Mononuclear cell (primary cell): ENCODE measurements around the gene MIEF1. TPM values are rescaled to one million over a fixed set of nuclear protein-coding genes. Genes with fewer than 3 reads are reported as not detected.

Experiments used
- H3K27me3 ChIP-seq: 2 replicates; pipeline ENCODE4 v1.6.0; 2011; ENCODE audit warnings: low read length, control low read depth; ENCODE audit not compliant: insufficient read depth
- H3K4me1 ChIP-seq: 2 replicates; pipeline ENCODE4 v1.5.1; 2011; ENCODE audit warnings: mild to moderate bottlenecking, low read length, control low read depth; ENCODE audit not compliant: insufficient read depth
- H3K4me3 ChIP-seq: 2 replicates; pipeline ENCODE4 v1.5.1; 2011; ENCODE audit warnings: mild to moderate bottlenecking, low read length, moderate library complexity
- H3K9me3 ChIP-seq: 2 replicates; pipeline ENCODE4 v1.5.1; 2011; ENCODE audit warnings: low read depth, mild to moderate bottlenecking, control low read depth, low read length
- total RNA-seq: library from RNA; depleted of rRNA; stranded (reverse); fragments of >200 nt; gene quantifications from one replicate; pipeline ENCODE4 v1.2.3, GENCODE V29; 2012

The MIEF1 gene
- 26.4 TPM for total RNA-seq

- peak within 1 kb of the TSS; percentile 79 for H3K4me3 ChIP-seq
- no peaks in the 10 kb centered on the region for H3K9me3 ChIP-seq
These were observed at the start of gene MIEF1 for GRCh38 chr22:39502109-39502788. Gene MIEF1, plus strand, starts transcription at chr22:39502290. Its CDS starts 9,005 bp downstream, at chr22:39511295.

GRCh38 chr22:39452740-39453040 lies 49.4 kb upstream of the MIEF1 start:
- H3K4me1 ChIP-seq = peaks cover 32% of the 10 kb centered on the region
- H3K27me3 ChIP-seq = peaks cover 6% of the 10 kb centered on the region
- no peak overlapping the region for H3K4me3 ChIP-seq
- no peaks in the 10 kb centered on the region for H3K9me3 ChIP-seq

More at GRCh38 chr22:39502109-39502788, at the start of gene MIEF1:
- peaks cover 33% of the 10 kb centered on the region for H3K4me1 ChIP-seq
- no peaks in the 10 kb centered on the region for H3K27me3 ChIP-seq

GRCh38 chr22:39453765-39454378 lies 48.2 kb upstream of the MIEF1 start:
- H3K9me3 ChIP-seq = no peaks in the 10 kb centered on the region
- no peak overlapping the region for H3K4me3 ChIP-seq
- peaks cover 15% of the 10 kb centered on the region for H3K27me3 ChIP-seq
- peaks cover 29% of the 10 kb centered on the region for H3K4me1 ChIP-seq

- no peak overlapping the region for H3K4me3 ChIP-seq
- H3K27me3 ChIP-seq = peaks cover 15% of the 10 kb centered on the region
- H3K9me3 ChIP-seq = no peaks in the 10 kb centered on the region
- peaks cover 24% of the 10 kb centered on the region for H3K4me1 ChIP-seq
These were observed 47.7 kb upstream of the MIEF1 start for GRCh38 chr22:39454385-39454871.

- Histone ChIP-seq H3K4me1 (peaks cover 14% of the 10 kb centered on the region), H3K27me3 (peaks cover 15% of the 10 kb centered on the region), H3K4me3 (no peak within 1 kb of the TSS), H3K9me3 (no peaks in the 10 kb centered on the region)
These were observed 45.4 kb upstream of the MIEF1 start, which contains the start of gene MGAT3 for GRCh38 chr22:39456522-39457197. Gene MGAT3, plus strand, starts transcription at chr22:39457012. Its CDS starts 30,336 bp downstream, at chr22:39487348.

GRCh38 chr22:39457198-39457555 lies 44.9 kb upstream of the MIEF1 start:
- H3K27me3 ChIP-seq = peaks cover 15% of the 10 kb centered on the region
- H3K9me3 ChIP-seq = no peaks in the 10 kb centered on the region
- H3K4me1 ChIP-seq = peaks cover 14% of the 10 kb centered on the region
- H3K4me3 ChIP-seq = no peak overlapping the region

GRCh38 chr22:39457556-39458443 lies 44.3 kb upstream of the MIEF1 start:
- Histone ChIP-seq H3K4me1 (peaks cover 19% of the 10 kb centered on the region), H3K9me3 (no peaks in the 10 kb centered on the region), H3K4me3 (no peak overlapping the region), H3K27me3 (peaks cover 15% of the 10 kb centered on the region)

- H3K27me3 ChIP-seq = peaks cover 15% of the 10 kb centered on the region
These were observed 43.5 kb upstream of the MIEF1 start for GRCh38 chr22:39458444-39459083.

GRCh38 chr22:39459681-39460080 lies 42.4 kb upstream of the MIEF1 start:
- peaks cover 15% of the 10 kb centered on the region for H3K27me3 ChIP-seq
- no peak overlapping the region for H3K4me3 ChIP-seq
- peaks cover 29% of the 10 kb centered on the region for H3K4me1 ChIP-seq
- no peaks in the 10 kb centered on the region for H3K9me3 ChIP-seq

More at GRCh38 chr22:39458444-39459083, 43.5 kb upstream of the MIEF1 start:
- H3K9me3 ChIP-seq = no peaks in the 10 kb centered on the region
- H3K4me3 ChIP-seq = no peak overlapping the region
- H3K4me1 ChIP-seq = peaks cover 25% of the 10 kb centered on the region

- H3K4me1 ChIP-seq = peaks cover 29% of the 10 kb centered on the region
- no peaks in the 10 kb centered on the region for H3K9me3 ChIP-seq
- H3K4me3 ChIP-seq = no peak overlapping the region
- peaks cover 9% of the 10 kb centered on the region for H3K27me3 ChIP-seq
These were observed 39.5 kb upstream of the MIEF1 start for GRCh38 chr22:39462443-39463221.

GRCh38 chr22:39463277-39463676 lies 38.8 kb upstream of the MIEF1 start:
- H3K4me3 ChIP-seq = no peak overlapping the region
- H3K27me3 ChIP-seq = peaks cover 6% of the 10 kb centered on the region
- H3K4me1 ChIP-seq = peaks cover 24% of the 10 kb centered on the region

GRCh38 chr22:39463931-39464390 lies 38.1 kb upstream of the MIEF1 start:
- H3K9me3 ChIP-seq = no peaks in the 10 kb centered on the region
- H3K4me3 ChIP-seq = no peak overlapping the region
- H3K27me3 ChIP-seq = no peaks in the 10 kb centered on the region
- peaks cover 20% of the 10 kb centered on the region for H3K4me1 ChIP-seq

More at GRCh38 chr22:39463277-39463676, 38.8 kb upstream of the MIEF1 start:
- H3K9me3 ChIP-seq = no peaks in the 10 kb centered on the region

GRCh38 chr22:39466228-39467006 lies 35.7 kb upstream of the MIEF1 start:
- no peak overlapping the region for H3K4me3 ChIP-seq
- no peaks in the 10 kb centered on the region for H3K9me3 ChIP-seq
- H3K27me3 ChIP-seq = no peaks in the 10 kb centered on the region
- H3K4me1 ChIP-seq = peaks cover 39% of the 10 kb centered on the region
